Activated naive CD8-positive, alpha-beta T cell (primary cell): ENCODE results near the gene CDX2.

Source experiments
- H3K27ac Mint-ChIP-seq: one replicate; pipeline ENCODE4 v1.8.0; 2021; ENCODE audit warnings: mixed read lengths
- H3K27me3 Mint-ChIP-seq: one replicate; pipeline ENCODE4 v1.8.0; 2021; ENCODE audit warnings: mixed read lengths
- H3K36me3 Mint-ChIP-seq: one replicate; pipeline ENCODE4 v1.8.0; 2021; ENCODE audit warnings: mixed read lengths
- H3K4me1 Mint-ChIP-seq: one replicate; pipeline ENCODE4 v1.8.0; 2021; ENCODE audit warnings: low read depth, mixed read lengths
- H3K4me3 Mint-ChIP-seq: one replicate; pipeline ENCODE4 v1.8.0; 2021; ENCODE audit warnings: mild to moderate bottlenecking, mixed read lengths
- H3K9me3 Mint-ChIP-seq: one replicate; pipeline ENCODE4 v1.8.0; 2021; ENCODE audit warnings: low read depth, mixed read lengths

CDX2 gene

GRCh38 chr13:27982361-27982760, 13.2 kb upstream of the CDX2 start:
- no peaks in the 10 kb centered on the region for H3K36me3 Mint-ChIP-seq
- H3K4me1 Mint-ChIP-seq = peaks cover 19% of the 10 kb centered on the region
- H3K27me3 Mint-ChIP-seq = peaks cover 42% of the 10 kb centered on the region
- H3K9me3 Mint-ChIP-seq = no peaks in the 10 kb centered on the region
- no peak overlapping the region for H3K4me3 Mint-ChIP-seq
- H3K27ac Mint-ChIP-seq = no peak overlapping the region

- peaks cover 20% of the 10 kb centered on the region for H3K4me1 Mint-ChIP-seq
- H3K27me3 Mint-ChIP-seq = peaks cover 44% of the 10 kb centered on the region
- no peak overlapping the region for H3K27ac Mint-ChIP-seq
- H3K4me3 Mint-ChIP-seq = no peak overlapping the region
- H3K36me3 Mint-ChIP-seq = no peaks in the 10 kb centered on the region
- no peaks in the 10 kb centered on the region for H3K9me3 Mint-ChIP-seq
Observed at GRCh38 chr13:27981006-27981708, 12.0 kb upstream of the CDX2 start.

GRCh38 chr13:27980280-27980998, 11.3 kb upstream of the CDX2 start:
- no peaks in the 10 kb centered on the region for H3K36me3 Mint-ChIP-seq
- no peak overlapping the region for H3K27ac Mint-ChIP-seq
- H3K4me3 Mint-ChIP-seq = peak overlapping the region; percentile 46
- H3K27me3 Mint-ChIP-seq = peaks cover 47% of the 10 kb centered on the region
- peaks cover 23% of the 10 kb centered on the region for H3K4me1 Mint-ChIP-seq
- H3K9me3 Mint-ChIP-seq = no peaks in the 10 kb centered on the region

DNA sequence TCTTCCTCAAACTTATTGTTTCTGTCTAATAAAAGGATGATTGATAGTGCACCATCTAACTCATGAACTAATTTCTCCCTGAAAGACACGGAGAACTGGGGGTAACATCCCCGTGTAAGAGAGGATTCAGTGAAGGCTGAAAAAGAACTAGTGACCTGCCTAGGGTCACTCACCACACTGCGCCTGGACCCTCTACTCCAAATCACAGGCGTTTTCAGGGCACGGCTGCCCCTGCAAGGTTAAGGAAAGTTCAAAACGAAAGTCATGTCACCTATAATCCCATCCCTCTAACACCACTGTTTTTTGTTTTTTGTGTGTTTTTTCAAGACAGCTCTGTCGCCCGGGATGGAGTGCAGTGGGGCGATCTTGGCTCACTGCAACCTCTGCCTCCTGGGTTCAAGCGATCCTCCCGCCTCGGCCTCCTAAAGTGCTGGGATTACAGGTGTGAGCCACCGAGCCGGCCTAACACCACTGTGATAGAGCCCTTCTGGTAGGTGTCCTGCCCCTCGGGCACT, 10.7 kb upstream of the CDX2 start:
- Mint-ChIP-seq H3K4me3 (peak overlapping the region; percentile 46), H3K9me3 (no peaks in the 10 kb centered on the region), H3K27ac (no peak overlapping the region), H3K36me3 (no peaks in the 10 kb centered on the region), H3K4me1 (peaks cover 23% of the 10 kb centered on the region), H3K27me3 (peaks cover 52% of the 10 kb centered on the region)

DNA sequence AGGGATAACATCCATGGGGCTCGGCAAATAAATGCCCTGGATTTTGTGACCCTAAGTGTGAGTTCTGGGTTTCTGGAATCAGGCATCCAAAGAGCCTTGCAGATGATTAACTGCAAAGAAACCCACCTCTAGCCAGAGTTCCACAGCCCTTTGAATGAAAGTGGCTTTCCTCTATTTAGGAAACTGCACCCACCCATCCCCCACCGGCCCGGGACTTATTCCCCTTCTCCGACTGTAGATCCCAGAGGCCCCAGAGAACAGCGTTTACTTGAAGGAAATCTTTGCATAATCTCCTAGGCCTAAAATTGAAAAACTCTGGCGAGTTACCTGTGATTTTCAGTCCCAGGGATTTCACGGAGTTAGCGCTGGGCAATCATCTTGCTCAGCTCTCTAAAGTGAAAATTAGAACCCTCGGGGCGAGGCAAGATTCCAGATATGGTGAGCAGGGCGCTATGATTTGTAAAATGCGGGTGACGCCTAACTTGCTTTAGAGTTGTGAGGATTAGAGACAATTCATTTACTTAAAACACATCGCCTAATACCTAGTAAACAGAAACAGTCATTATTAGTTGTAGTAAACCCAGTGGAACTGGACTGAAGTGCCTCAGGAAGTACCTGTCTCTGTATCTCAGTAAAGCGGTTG, 10.0 kb upstream of the CDX2 start:
- Mint-ChIP-seq H3K36me3 (no peaks in the 10 kb centered on the region), H3K4me3 (peak overlapping the region; percentile 15), H3K9me3 (no peaks in the 10 kb centered on the region), H3K4me1 (peaks cover 23% of the 10 kb centered on the region), H3K27me3 (peaks cover 56% of the 10 kb centered on the region), H3K27ac (no peak overlapping the region)

- Mint-ChIP-seq H3K27ac (no peak overlapping the region), H3K9me3 (no peaks in the 10 kb centered on the region), H3K4me3 (peak overlapping the region; percentile 5), H3K27me3 (peaks cover 53% of the 10 kb centered on the region), H3K4me1 (peaks cover 23% of the 10 kb centered on the region), H3K36me3 (no peaks in the 10 kb centered on the region)
Observed at GRCh38 chr13:27978301-27978968, 9.3 kb upstream of the CDX2 start.

GRCh38 chr13:27977476-27978300, 8.6 kb upstream of the CDX2 start:
- peak overlapping the region; percentile 38 for H3K4me3 Mint-ChIP-seq
- H3K36me3 Mint-ChIP-seq = no peaks in the 10 kb centered on the region
- no peaks in the 10 kb centered on the region for H3K9me3 Mint-ChIP-seq
- H3K4me1 Mint-ChIP-seq = peaks cover 23% of the 10 kb centered on the region
- peaks cover 49% of the 10 kb centered on the region for H3K27me3 Mint-ChIP-seq
- no peak overlapping the region for H3K27ac Mint-ChIP-seq

DNA sequence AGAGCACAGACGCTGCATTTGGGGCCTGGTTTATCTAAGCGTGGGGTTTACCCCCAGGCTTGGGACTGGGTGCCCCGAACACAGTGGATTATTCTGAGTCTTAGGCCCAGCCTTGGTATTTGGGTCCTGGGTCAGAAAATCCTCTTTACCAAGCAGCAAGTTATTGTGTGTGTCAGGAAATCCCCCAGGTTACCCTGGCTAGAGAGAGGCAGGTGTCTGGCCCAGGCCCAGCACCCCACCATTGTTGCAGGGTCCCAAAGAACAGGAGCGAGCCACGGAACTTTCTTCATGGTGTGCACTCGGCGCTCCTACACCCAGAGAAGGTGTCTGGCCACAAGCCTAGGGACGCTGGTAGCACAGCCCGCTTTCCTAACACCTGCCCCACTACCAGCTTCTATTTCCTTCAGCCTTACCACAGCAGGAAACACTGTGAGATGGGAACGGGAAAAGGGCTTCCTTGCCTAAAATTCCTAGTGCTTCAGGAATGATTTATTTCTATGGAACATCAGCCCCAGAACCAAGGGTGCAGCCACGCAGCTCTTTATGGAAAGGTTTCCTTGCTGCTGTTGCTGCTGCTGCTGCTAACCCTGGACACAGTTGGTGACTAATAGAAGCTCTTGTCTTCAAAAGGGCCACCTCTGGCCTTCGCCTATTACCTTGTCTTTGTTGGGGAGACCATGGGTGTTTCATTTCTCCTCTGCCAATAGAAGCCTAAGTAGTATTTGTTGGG, 7.4 kb upstream of the CDX2 start:
- Mint-ChIP-seq H3K36me3 (no peaks in the 10 kb centered on the region), H3K27ac (no peak overlapping the region), H3K9me3 (no peaks in the 10 kb centered on the region), H3K4me3 (no peak overlapping the region), H3K27me3 (peaks cover 41% of the 10 kb centered on the region), H3K4me1 (peaks cover 23% of the 10 kb centered on the region)

- Mint-ChIP-seq H3K4me1 (peaks cover 23% of the 10 kb centered on the region), H3K9me3 (no peaks in the 10 kb centered on the region), H3K4me3 (no peak overlapping the region), H3K27me3 (peaks cover 42% of the 10 kb centered on the region), H3K36me3 (no peaks in the 10 kb centered on the region), H3K27ac (no peak overlapping the region)
Observed at GRCh38 chr13:27975564-27976361, 6.6 kb upstream of the CDX2 start.

DNA sequence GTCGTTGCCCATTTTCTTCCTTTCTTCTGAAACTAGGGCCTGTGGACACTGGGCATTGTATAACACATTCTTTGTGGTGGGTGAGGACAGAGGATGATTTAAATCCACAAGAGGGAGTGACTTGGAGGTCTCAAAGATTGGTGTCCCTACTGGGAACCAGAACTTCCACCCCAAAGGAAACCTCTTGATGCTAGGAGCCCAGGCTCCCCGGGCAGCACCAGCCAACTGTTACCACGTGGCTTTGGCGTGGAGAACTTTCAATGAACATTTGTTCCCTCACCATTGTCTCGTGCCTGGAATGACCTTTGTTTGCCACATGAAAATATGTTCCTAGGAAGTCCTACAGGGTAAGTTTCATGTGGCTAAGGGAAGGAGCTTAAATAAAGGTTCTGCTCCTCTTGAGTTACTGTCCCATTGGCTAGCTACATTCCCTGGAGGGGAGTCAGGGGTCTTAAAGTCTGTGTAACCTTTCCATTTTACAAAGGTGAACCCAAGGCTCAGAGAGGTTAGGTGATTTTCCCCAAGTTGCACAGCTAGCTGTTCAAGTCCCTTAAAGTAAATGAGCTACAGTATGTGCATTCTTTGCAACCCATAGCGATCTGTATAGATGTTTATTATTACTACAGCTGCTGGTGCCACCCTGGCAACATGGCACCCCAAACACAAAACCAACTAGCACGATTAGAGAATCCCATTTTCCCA, 5.0 kb upstream of the CDX2 start:
- Mint-ChIP-seq H3K27me3 (peaks cover 43% of the 10 kb centered on the region), H3K27ac (no peak overlapping the region), H3K4me3 (no peak overlapping the region), H3K36me3 (no peaks in the 10 kb centered on the region), H3K9me3 (no peaks in the 10 kb centered on the region), H3K4me1 (peaks cover 17% of the 10 kb centered on the region)

- H3K4me3 Mint-ChIP-seq = no peak overlapping the region
- peaks cover 12% of the 10 kb centered on the region for H3K4me1 Mint-ChIP-seq
- peaks cover 41% of the 10 kb centered on the region for H3K27me3 Mint-ChIP-seq
- no peaks in the 10 kb centered on the region for H3K36me3 Mint-ChIP-seq
- H3K9me3 Mint-ChIP-seq = no peaks in the 10 kb centered on the region
- no peak overlapping the region for H3K27ac Mint-ChIP-seq
Observed at GRCh38 chr13:27973291-27973690, 4.2 kb upstream of the CDX2 start.

DNA sequence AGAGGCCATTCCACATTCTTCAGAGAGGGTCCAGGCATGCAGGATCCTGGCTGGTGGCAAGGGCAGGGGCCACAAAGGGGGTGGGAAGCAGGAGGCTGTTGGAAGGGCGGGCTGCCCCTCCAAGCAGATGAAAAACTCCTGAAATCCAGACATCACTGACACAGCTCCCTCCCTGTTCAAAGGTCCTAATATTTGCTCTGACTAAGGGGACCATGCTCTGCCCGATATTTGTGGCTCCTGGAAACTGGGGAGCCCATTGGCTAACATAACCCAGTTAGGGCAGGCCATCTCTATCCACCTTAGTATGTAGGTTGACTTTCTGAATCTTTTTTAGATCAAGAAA, 3.3 kb upstream of the CDX2 start:
- Mint-ChIP-seq H3K4me1 (peaks cover 16% of the 10 kb centered on the region), H3K27ac (no peak overlapping the region), H3K36me3 (no peaks in the 10 kb centered on the region), H3K9me3 (no peaks in the 10 kb centered on the region), H3K27me3 (peaks cover 44% of the 10 kb centered on the region), H3K4me3 (no peak overlapping the region)
